IMR-90 (cell line): ENCODE results near the gene CD180. TPM values are rescaled to one million over a fixed set of nuclear protein-coding genes. Genes with fewer than 3 reads are reported as not detected.

Experiments
- ATAC-seq: fragments of 200-7000 bp; cut with Tn5 transposase; 2 replicates; pipeline ENCODE4 v1.9.1; 2020; ENCODE audit warnings: low read depth, mild to moderate bottlenecking, moderate library complexity
- BruUV-seq: library from RNA; stranded (reverse); fragments of 400-500 nt; replicated peaks from 2 replicates; lab custom pipeline; 2021; lab: Mats Ljungman, UMichigan
- CTCF ChIA-PET: fragments of 300-600 bp; formaldehyde crosslinking; extraction: SDS; loops from one replicate; lab custom pipeline; 2021; ENCODE audit warnings: antibody characterized with exemption; lab: Yijun Ruan, JAX
- POLR2A ChIA-PET: fragments of 300-600 bp; sonication (Branson Sonifier 250); formaldehyde crosslinking; loops from one replicate; lab custom pipeline; 2022; ENCODE audit warnings: antibody characterized with exemption; ENCODE audit not compliant: unreplicated experiment; lab: Charles Lee
- DNase-seq: peaks from one replicate; pipeline ENCODE4 v3.0.0; 2013
- H2AFZ ChIP-seq: replicated peaks from 2 replicates; pipeline ENCODE3; 2013; ENCODE audit warnings: low read length, mild to moderate bottlenecking; ENCODE audit not compliant: poor library complexity
- H2AK5ac ChIP-seq: 2 replicates; pipeline ENCODE4 v1.6.1; 2013; ENCODE audit warnings: low read depth, low read length, inconsistent platforms
- H2AK9ac ChIP-seq: replicated peaks from 2 replicates; pipeline ENCODE3; 2013; ENCODE audit warnings: mild to moderate bottlenecking, low read depth, low read length, moderate library complexity; ENCODE audit not compliant: poor library complexity
- H2BK120ac ChIP-seq: 2 replicates; pipeline ENCODE4 v1.6.1; 2013; ENCODE audit warnings: low read depth, low read length, inconsistent platforms
- H2BK15ac ChIP-seq: 3 replicates; pipeline ENCODE4 v1.6.1; 2013; ENCODE audit warnings: low read depth, low read length, inconsistent platforms
- H2BK20ac ChIP-seq: 2 replicates; pipeline ENCODE4 v1.6.1; 2013; ENCODE audit warnings: low read depth, mild to moderate bottlenecking, inconsistent platforms, low read length, moderate library complexity
- H2BK5ac ChIP-seq: 2 replicates; pipeline ENCODE4 v1.6.1; 2013; ENCODE audit warnings: mild to moderate bottlenecking, low read depth, low read length, inconsistent platforms; ENCODE audit not compliant: poor library complexity, severe bottlenecking
- H3K14ac ChIP-seq: replicated peaks from 2 replicates; pipeline ENCODE4 v1.6.1; 2013; ENCODE audit warnings: low read depth, low read length, inconsistent platforms
- H3K18ac ChIP-seq: 2 replicates; pipeline ENCODE4 v1.6.1; 2013; ENCODE audit warnings: low read depth, low read length, control low read depth
- H3K23ac ChIP-seq: 2 replicates; pipeline ENCODE4 v1.6.1; 2013; ENCODE audit warnings: low read depth, low read length, inconsistent platforms
- H3K27ac ChIP-seq: 2 replicates; pipeline ENCODE4 v1.5.1; 2013; ENCODE audit warnings: mild to moderate bottlenecking, control low read depth, low read length; ENCODE audit not compliant: insufficient read depth
- H3K27me3 ChIP-seq: 2 replicates; pipeline ENCODE4 v1.6.1; 2013; ENCODE audit warnings: low read length; ENCODE audit not compliant: control insufficient read depth, insufficient read depth
- H3K36me3 ChIP-seq: 2 replicates; pipeline ENCODE4 v1.6.1; 2013; ENCODE audit warnings: low read length, mixed read lengths; ENCODE audit not compliant: control insufficient read depth, insufficient read depth
- H3K4ac ChIP-seq: 2 replicates; pipeline ENCODE4 v1.6.1; 2013; ENCODE audit warnings: low read depth, low read length, inconsistent platforms
- H3K4me1 ChIP-seq: 2 replicates; pipeline ENCODE4 v1.6.1; 2013; ENCODE audit warnings: low read length, mixed read lengths; ENCODE audit not compliant: control insufficient read depth, insufficient read depth
- H3K4me2 ChIP-seq: 2 replicates; pipeline ENCODE4 v1.6.1; 2013; ENCODE audit warnings: low read depth, mild to moderate bottlenecking, control low read depth, low read length, moderate library complexity
- H3K4me3 ChIP-seq: 2 replicates; pipeline ENCODE4 v1.5.1; 2013; ENCODE audit warnings: low read depth, mild to moderate bottlenecking, control low read depth, low read length, moderate library complexity; ENCODE audit not compliant: insufficient read depth
- H3K56ac ChIP-seq: 2 replicates; pipeline ENCODE4 v1.6.1; 2013; ENCODE audit warnings: low read length, inconsistent platforms; ENCODE audit not compliant: insufficient read depth; ENCODE audit errors: extremely low read depth
- H3K79me1 ChIP-seq, 2 experiments: 2 replicates each; pipeline ENCODE4 v1.6.1; 2013; ENCODE audit warnings: low read length in 2 of 2, inconsistent platforms in 1 of 2, low read depth in 1 of 2
- H3K9ac ChIP-seq: 2 replicates; pipeline ENCODE4 v1.6.1; 2013; ENCODE audit warnings: low read depth, low read length, control low read depth
- H3K9me1 ChIP-seq: 2 replicates; pipeline ENCODE4 v1.6.1; 2013; ENCODE audit warnings: low read length, inconsistent platforms; ENCODE audit not compliant: insufficient read depth
- H3K9me3 ChIP-seq: 2 replicates; pipeline ENCODE4 v1.6.1; 2013; ENCODE audit warnings: low read length; ENCODE audit not compliant: control insufficient read depth, insufficient read depth
- H4K20me1 ChIP-seq: 2 replicates; pipeline ENCODE4 v1.6.1; 2013; ENCODE audit warnings: low read length, inconsistent platforms; ENCODE audit not compliant: insufficient read depth
- H4K5ac ChIP-seq: 2 replicates; pipeline ENCODE4 v1.6.1; 2013; ENCODE audit warnings: mild to moderate bottlenecking, low read depth, low read length, control low read depth
- H4K8ac ChIP-seq, 2 experiments: 2 replicates each; pipeline ENCODE4 v1.6.1; 2013; ENCODE audit warnings: low read depth in 2 of 2, low read length in 2 of 2, control low read depth in 1 of 2, inconsistent platforms in 1 of 2
- H4K91ac ChIP-seq: 2 replicates; pipeline ENCODE4 v1.6.1; 2013; ENCODE audit warnings: low read depth, low read length, inconsistent platforms; ENCODE audit not compliant: insufficient read depth
- BHLHE40 ChIP-seq: fragments of 150-350 bp; IDR thresholded peaks from 2 replicates; pipeline ENCODE4 v1.6.1; 2016; ENCODE audit warnings: mild to moderate bottlenecking, low read depth, low read length
- CEBPB ChIP-seq: IDR thresholded peaks from 2 replicates; pipeline ENCODE4 v1.6.1; 2012; ENCODE audit warnings: low read depth, low read length, improper control_type of control experiment
- CHD1 ChIP-seq: IDR thresholded peaks from 2 replicates; pipeline ENCODE4 v1.6.1; 2012; ENCODE audit warnings: low read depth, low read length, improper control_type of control experiment
- FOS ChIP-seq: fragments of 150-350 bp; IDR thresholded peaks from 2 replicates; pipeline ENCODE4 v1.6.1; 2016; ENCODE audit warnings: low read depth, low read length
- MAFK ChIP-seq: IDR thresholded peaks from 2 replicates; pipeline ENCODE4 v1.6.1; 2012; ENCODE audit warnings: low read depth, low read length, improper control_type of control experiment
- MAZ ChIP-seq: IDR thresholded peaks from 2 replicates; pipeline ENCODE4 v1.6.1; 2012; ENCODE audit warnings: low read depth, mild to moderate bottlenecking, low read length, improper control_type of control experiment, moderate library complexity, borderline replicate concordance
- MXI1 ChIP-seq: IDR thresholded peaks from 2 replicates; pipeline ENCODE4 v1.6.1; 2012; ENCODE audit warnings: low read depth, mild to moderate bottlenecking, low read length, moderate library complexity, borderline replicate concordance
- NFE2L2 ChIP-seq: fragments of 150-350 bp; IDR thresholded peaks from 2 replicates; pipeline ENCODE4 v1.6.1; 2016; ENCODE audit warnings: low read depth, mild to moderate bottlenecking, low read length
- POLR2A ChIP-seq: IDR thresholded peaks from 2 replicates; pipeline ENCODE4 v1.6.1; 2012; ENCODE audit warnings: mild to moderate bottlenecking, low read depth, low read length
- RAD21 ChIP-seq: IDR thresholded peaks from 2 replicates; pipeline ENCODE4 v1.6.1; 2012; ENCODE audit warnings: low read length, improper control_type of control experiment
- SMC3 ChIP-seq: fragments of 150-350 bp; IDR thresholded peaks from 2 replicates; pipeline ENCODE4 v1.6.1; 2016; ENCODE audit warnings: low read depth, mild to moderate bottlenecking, antibody characterized with exemption, low read length, moderate library complexity
- WGBS, 2 experiments: methylation state at CpG; one replicate each; pipeline versions ENCODE4 v1.1.5 to v1.1.7; 2013; ENCODE audit warnings: missing lambda C conversion rate in 2 of 2; ENCODE audit not compliant: insufficient read length in 1 of 2; ENCODE audit errors: extremely low coverage in 2 of 2; 5-methylcytosine and 5-hydroxymethylcytosine counted together
- dilution Hi-C: fragments of 300-500 bp; cut with HindIII; formaldehyde crosslinking; loops from one replicate; pipeline ENCODE4 v1.14.3; 2018; ENCODE audit warnings: low sequenced_read_pairs; ENCODE audit not compliant: unreplicated experiment
- in situ Hi-C: fragments of 300-500 bp; cut with MboI; formaldehyde crosslinking; loops from 3 replicates; pipeline ENCODE4 v1.14.3; 2019; ENCODE audit warnings: low sequenced_read_pairs, inconsistent platforms, mixed read lengths
- intact Hi-C: fragments of 100-400 bp; cut with micrococcal nuclease; formaldehyde crosslinking; loops from 2 replicates; pipeline ENCODE4 v1.10.0; 2022
- polyA plus RNA-seq, 3 experiments: library from polyadenylated mRNA; depleted of rRNA; stranded (reverse); fragments of >200 nt; gene quantifications; 2 replicates each; pipeline ENCODE4 v1.2.3, GENCODE V29; 2012; ENCODE audit warnings: low replicate concordance in 1 of 3
- total RNA-seq: library from RNA; depleted of rRNA; stranded (reverse); fragments of >200 nt; gene quantifications from 2 replicates; pipeline ENCODE4 v1.2.3, GENCODE V29; 2012
- TF ChIP-seq, protein P1 (sequence below): fragments of 150-350 bp; IDR thresholded peaks from 2 replicates; pipeline ENCODE4 v1.6.1; 2017; ENCODE audit warnings: mild to moderate bottlenecking, antibody characterized with exemption, low read length, low read depth
- TF ChIP-seq, protein P2 (sequence below): conservative IDR thresholded peaks from 2 replicates; pipeline ENCODE4 v1.5.1; 2012; ENCODE audit warnings: mild to moderate bottlenecking, low read depth, low read length, improper control_type of control experiment
- TF ChIP-seq, protein P3 (sequence below): fragments of 150-350 bp; IDR thresholded peaks from 2 replicates; pipeline ENCODE4 v1.6.1; 2016; ENCODE audit warnings: low read depth, mild to moderate bottlenecking, low read length, moderate library complexity, borderline replicate concordance

Gene CD180
- total and polyA plus RNA-seq, 2 of the 4 experiments (the other 2 are of a cell fraction), result not detected

DNA sequence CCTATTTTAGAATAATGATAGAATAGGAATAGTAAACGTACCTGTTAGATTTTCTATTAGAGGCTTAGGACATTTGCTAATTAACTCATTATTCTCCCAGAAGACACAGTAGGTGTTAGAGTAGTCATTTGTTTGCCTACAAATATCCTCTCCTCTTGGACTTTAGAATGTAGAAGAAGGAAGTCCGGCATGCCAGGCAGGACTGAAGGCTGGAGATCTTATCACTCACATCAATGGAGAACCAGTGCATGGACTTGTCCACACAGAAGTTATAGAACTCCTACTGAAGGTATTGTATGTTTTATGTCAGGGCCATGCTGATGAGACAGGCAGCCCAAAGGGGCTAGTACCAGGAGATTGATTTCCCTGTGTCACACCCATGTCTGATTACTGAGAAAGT lies 43.3 kb downstream of the CD180 start:
- Histone ChIP-seq H3K56ac (no peak overlapping the region), H3K18ac (no peak overlapping the region), H3K9ac (no peak overlapping the region), H3K9me3 (no peaks in the 10 kb centered on the region), H4K20me1 (no peaks in the 10 kb centered on the region), H3K27ac (no peak overlapping the region), H4K5ac (no peak overlapping the region), H3K23ac (no peak overlapping the region), H3K9me1 (no peaks in the 10 kb centered on the region), H4K8ac (no peak overlapping the region), H2BK120ac (no peak overlapping the region), H4K91ac (no peak overlapping the region), H3K4me3 (no peak overlapping the region), H3K79me1 (no peaks in the 10 kb centered on the region; a peak in 1 of 4 replicates), H2AK9ac (no peak overlapping the region), H2AFZ (no peak overlapping the region), H2AK5ac (no peak overlapping the region), H3K4ac (no peak overlapping the region), H3K4me1 (no peaks in the 10 kb centered on the region), H2BK5ac (no peak overlapping the region), H2BK15ac (no peak overlapping the region), H3K36me3 (peaks cover 11% of the 10 kb centered on the region), H3K4me2 (no peak overlapping the region), H3K27me3 (no peaks in the 10 kb centered on the region), H2BK20ac (no peak overlapping the region), H3K14ac (no peak overlapping the region)
- CTCF ChIA-PET, result no interaction called here
- dilution Hi-C loops (no loop called here), intact Hi-C loops (loop anchor here (5.0 kb wide), 2 partner anchors 151 to 846 kb away; no protein-coding TSS in a partner anchor), in situ Hi-C loops (loop anchor here (5.0 kb wide), 1 partner anchor 341 kb away; no protein-coding TSS in a partner anchor)
- TF ChIP-seq MAZ (no peak), CEBPB (no peak), RAD21 (no peak), MAFK (no peak), FOS (no peak), POLR2A (no peak), MXI1 (no peak), SMC3 (no peak), CHD1 (no peak), NFE2L2 (no peak), BHLHE40 (no peak)
- TF ChIP-seq, protein P1, sequence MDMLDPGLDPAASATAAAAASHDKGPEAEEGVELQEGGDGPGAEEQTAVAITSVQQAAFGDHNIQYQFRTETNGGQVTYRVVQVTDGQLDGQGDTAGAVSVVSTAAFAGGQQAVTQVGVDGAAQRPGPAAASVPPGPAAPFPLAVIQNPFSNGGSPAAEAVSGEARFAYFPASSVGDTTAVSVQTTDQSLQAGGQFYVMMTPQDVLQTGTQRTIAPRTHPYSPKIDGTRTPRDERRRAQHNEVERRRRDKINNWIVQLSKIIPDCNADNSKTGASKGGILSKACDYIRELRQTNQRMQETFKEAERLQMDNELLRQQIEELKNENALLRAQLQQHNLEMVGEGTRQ, result no peak
- TF ChIP-seq, protein P2, sequence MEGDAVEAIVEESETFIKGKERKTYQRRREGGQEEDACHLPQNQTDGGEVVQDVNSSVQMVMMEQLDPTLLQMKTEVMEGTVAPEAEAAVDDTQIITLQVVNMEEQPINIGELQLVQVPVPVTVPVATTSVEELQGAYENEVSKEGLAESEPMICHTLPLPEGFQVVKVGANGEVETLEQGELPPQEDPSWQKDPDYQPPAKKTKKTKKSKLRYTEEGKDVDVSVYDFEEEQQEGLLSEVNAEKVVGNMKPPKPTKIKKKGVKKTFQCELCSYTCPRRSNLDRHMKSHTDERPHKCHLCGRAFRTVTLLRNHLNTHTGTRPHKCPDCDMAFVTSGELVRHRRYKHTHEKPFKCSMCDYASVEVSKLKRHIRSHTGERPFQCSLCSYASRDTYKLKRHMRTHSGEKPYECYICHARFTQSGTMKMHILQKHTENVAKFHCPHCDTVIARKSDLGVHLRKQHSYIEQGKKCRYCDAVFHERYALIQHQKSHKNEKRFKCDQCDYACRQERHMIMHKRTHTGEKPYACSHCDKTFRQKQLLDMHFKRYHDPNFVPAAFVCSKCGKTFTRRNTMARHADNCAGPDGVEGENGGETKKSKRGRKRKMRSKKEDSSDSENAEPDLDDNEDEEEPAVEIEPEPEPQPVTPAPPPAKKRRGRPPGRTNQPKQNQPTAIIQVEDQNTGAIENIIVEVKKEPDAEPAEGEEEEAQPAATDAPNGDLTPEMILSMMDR, result no peak
- TF ChIP-seq, protein P3, sequence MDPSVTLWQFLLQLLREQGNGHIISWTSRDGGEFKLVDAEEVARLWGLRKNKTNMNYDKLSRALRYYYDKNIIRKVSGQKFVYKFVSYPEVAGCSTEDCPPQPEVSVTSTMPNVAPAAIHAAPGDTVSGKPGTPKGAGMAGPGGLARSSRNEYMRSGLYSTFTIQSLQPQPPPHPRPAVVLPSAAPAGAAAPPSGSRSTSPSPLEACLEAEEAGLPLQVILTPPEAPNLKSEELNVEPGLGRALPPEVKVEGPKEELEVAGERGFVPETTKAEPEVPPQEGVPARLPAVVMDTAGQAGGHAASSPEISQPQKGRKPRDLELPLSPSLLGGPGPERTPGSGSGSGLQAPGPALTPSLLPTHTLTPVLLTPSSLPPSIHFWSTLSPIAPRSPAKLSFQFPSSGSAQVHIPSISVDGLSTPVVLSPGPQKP, result no peak
- POLR2A ChIA-PET, result no interaction called here
- no CpG with 5 or more reads among the region's 2 CpGs for WGBS, 2 experiments
- ATAC-seq, result no peak
- DNase-seq, result no peak
- BruUV-seq, result no TSS peak
